ENCODE data around the gene GOT1.

DNA sequence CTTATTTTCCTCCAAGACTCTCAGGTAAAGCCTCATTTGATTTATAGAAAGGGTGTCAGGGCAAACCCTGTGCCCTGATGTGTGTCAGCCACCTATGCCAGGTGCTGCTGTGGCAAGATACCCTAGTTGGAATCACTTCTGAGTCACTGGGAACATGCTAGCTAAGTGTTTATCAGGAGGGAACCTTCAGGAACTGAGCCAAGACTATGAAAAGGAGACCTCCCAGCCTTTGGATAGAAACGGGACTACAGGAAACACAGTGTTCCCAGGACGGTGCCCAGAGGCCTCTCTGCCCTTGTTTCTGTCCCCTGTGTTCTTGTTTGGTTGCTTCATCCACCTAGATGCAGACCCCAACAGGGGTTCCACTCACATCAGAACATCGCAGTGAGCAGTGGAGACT is 72.7 kb downstream of the GOT1 start:
- TF ChIP-seq, protein P1, sequence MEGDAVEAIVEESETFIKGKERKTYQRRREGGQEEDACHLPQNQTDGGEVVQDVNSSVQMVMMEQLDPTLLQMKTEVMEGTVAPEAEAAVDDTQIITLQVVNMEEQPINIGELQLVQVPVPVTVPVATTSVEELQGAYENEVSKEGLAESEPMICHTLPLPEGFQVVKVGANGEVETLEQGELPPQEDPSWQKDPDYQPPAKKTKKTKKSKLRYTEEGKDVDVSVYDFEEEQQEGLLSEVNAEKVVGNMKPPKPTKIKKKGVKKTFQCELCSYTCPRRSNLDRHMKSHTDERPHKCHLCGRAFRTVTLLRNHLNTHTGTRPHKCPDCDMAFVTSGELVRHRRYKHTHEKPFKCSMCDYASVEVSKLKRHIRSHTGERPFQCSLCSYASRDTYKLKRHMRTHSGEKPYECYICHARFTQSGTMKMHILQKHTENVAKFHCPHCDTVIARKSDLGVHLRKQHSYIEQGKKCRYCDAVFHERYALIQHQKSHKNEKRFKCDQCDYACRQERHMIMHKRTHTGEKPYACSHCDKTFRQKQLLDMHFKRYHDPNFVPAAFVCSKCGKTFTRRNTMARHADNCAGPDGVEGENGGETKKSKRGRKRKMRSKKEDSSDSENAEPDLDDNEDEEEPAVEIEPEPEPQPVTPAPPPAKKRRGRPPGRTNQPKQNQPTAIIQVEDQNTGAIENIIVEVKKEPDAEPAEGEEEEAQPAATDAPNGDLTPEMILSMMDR (conservative IDR thresholded peaks at IDR 0.05; ENCODE audit: low read depth in 2 of 2), result no peak
- TF ChIP-seq EZH2phosphoT487 (IDR thresholded peaks at IDR 0.05; ENCODE audit: unreplicated experiment) (no peak), STAT1 (IDR thresholded peaks at IDR 0.05; ENCODE audit: unreplicated experiment) (no peak), POLR2AphosphoS5 (IDR thresholded peaks at IDR 0.05; ENCODE audit: low read depth) (no peak), ZNF462 (CRISPR knock-in tag; IDR thresholded peaks at IDR 0.05) (no peak), EZH2 (IDR thresholded peaks at IDR 0.05; ENCODE audit: low read depth, unreplicated experiment) (no peak), JUNB (IDR thresholded peaks at IDR 0.05; ENCODE audit: unreplicated experiment) (no peak), CREB1 (CRISPR knock-in tag; IDR thresholded peaks at IDR 0.05; ENCODE audit: low read depth) (no peak), ETS1 (IDR thresholded peaks at IDR 0.05) (no peak)
- TF ChIP-seq, protein P2, sequence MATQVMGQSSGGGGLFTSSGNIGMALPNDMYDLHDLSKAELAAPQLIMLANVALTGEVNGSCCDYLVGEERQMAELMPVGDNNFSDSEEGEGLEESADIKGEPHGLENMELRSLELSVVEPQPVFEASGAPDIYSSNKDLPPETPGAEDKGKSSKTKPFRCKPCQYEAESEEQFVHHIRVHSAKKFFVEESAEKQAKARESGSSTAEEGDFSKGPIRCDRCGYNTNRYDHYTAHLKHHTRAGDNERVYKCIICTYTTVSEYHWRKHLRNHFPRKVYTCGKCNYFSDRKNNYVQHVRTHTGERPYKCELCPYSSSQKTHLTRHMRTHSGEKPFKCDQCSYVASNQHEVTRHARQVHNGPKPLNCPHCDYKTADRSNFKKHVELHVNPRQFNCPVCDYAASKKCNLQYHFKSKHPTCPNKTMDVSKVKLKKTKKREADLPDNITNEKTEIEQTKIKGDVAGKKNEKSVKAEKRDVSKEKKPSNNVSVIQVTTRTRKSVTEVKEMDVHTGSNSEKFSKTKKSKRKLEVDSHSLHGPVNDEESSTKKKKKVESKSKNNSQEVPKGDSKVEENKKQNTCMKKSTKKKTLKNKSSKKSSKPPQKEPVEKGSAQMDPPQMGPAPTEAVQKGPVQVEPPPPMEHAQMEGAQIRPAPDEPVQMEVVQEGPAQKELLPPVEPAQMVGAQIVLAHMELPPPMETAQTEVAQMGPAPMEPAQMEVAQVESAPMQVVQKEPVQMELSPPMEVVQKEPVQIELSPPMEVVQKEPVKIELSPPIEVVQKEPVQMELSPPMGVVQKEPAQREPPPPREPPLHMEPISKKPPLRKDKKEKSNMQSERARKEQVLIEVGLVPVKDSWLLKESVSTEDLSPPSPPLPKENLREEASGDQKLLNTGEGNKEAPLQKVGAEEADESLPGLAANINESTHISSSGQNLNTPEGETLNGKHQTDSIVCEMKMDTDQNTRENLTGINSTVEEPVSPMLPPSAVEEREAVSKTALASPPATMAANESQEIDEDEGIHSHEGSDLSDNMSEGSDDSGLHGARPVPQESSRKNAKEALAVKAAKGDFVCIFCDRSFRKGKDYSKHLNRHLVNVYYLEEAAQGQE (IDR thresholded peaks at IDR 0.05; ENCODE audit: unreplicated experiment), result no peak
